Forelimb muscle (tissue), 1 donor: ENCODE results near the gene MTERF1. TPM values are rescaled to one million over a fixed set of nuclear protein-coding genes. Genes with fewer than 3 reads are reported as not detected.
"Not testable (repeated sequence)": the region's sequence is repeated elsewhere in the genome, so short reads cannot be mapped to it uniquely, and the experiment has no call there.

Experiments
- DNase-seq: peaks from one replicate; pipeline ENCODE4 v3.0.0-alpha.2; 2013; ENCODE audit warnings: low read depth
- polyA plus RNA-seq: library from polyadenylated mRNA; unstranded; fragments of 120-200 nt; gene quantifications from one replicate; pipeline ENCODE4 v1.2.1, GENCODE V29; 2013; ENCODE audit not compliant: insufficient read length

The MTERF1 gene
- polyA plus RNA-seq, 1 donor, result 10.0 TPM

GRCh38 chr7:91883676-91884362 is 3.3 kb upstream of the MTERF1 start:
- no peak for DNase-seq

DNA sequence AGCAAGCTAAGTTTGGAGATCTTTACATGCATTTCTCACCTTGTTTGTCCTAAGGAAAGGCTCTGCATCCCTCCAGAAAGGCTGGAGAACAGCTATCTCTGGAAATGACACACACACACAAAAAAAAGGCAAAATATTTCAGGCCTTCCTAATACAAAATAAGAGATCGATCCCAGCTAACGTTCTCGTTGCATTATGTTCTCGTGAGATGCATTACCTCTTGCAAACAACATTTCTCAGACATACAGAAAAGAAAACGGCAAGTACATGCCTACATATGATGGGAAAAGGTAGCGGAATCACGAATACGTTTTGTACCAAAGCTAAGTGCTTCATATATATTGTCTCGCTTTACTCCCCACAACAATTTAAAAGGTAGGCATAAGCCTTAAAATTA is 488 bp downstream of the MTERF1 start:
- DNase-seq, result no peak

GRCh38 chr7:91876391-91877133 is 3.9 kb downstream of the MTERF1 start:
- no peak for DNase-seq

DNA sequence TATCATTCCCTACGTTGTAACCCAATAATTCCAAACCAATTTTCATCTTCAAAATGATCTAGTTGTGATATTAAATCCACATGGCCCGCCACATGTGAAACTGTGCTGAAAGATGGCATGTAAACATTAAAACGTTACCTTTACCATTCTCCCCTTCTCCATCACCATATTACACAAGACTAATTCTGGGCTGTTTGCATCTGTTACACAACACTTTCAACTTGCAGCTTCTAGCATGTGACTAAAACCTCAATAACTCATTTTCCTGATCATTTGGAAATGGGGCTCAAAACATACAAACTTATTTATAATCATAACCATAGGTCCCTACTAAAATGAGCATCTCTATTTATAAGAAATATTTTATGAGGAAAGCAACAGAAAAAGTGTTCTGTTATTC is 4.7 kb downstream of the MTERF1 start:
- DNase-seq, result no peak

DNA sequence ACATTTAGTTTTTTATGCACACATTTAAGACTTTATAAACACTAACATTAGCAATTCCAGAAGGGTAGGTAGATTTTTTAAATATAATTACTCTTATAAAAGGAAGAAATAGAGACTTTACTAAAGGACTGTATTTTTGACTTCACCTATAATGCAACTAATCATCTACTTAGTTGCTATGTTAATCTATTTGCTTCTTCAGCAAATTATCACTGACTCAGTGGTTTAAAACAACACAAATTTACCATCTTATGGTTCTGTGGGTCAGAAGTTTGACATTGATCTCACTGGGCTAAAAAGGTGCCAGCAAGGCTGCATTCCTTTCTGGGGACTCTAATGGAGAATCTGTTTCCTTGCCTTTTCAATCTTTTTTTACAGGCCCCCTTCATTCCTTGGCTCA is 7.6 kb downstream of the MTERF1 start:
- DNase-seq, result no peak

GRCh38 chr7:91872069-91872468 is 8.4 kb downstream of the MTERF1 start:
- DNase-seq, result no peak

GRCh38 chr7:91869661-91870060 is 10.8 kb downstream of the MTERF1 start:
- DNase-seq, result no peak

DNA sequence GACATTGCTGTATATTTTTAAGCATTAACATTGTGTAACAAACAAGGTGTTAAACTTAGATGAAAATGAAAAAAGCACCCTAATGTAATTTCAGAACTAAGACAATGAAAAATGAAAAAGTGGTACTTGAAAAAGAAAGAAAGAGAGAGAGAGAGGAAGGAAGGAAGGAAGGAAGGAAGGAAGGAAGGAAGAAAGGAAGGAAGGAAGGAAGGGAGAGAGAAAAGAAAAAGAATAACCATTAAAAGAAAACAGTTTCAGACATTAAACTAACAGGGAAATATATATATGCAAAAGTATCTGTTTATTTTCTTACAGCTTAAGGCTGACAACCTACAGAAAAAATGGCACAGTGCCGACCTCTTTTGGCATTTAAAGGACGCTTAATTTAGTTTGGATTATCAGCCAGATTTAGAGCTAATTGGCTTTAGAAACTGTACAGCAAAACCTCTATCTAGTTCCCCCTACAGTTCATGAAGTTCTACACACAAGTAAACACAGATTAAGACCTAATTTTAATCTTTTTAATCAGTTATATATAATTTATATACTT is 13.8 kb downstream of the MTERF1 start:
- no peak for DNase-seq

- no peak for DNase-seq
These were observed 15.0 kb downstream of the MTERF1 start for GRCh38 chr7:91865511-91865910.

DNA sequence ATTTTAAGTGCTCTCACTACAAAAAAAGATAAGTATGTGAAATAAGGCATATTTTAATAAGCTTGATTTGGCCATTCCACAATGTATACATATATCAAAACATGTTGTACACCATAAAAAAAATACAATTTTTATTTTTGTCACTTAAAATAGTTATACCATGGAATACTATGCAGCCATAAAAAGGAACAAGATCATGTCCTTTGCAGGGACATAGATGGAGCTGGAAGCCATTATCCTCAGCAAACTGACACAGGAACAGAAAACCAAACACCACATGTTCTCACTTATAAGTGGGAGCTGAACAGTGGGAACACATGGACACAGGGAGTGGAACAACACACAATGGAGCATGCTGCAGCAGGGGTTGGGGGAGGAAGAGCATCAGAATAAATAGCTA is 15.9 kb downstream of the MTERF1 start:
- not testable (repeated sequence) for DNase-seq

DNA sequence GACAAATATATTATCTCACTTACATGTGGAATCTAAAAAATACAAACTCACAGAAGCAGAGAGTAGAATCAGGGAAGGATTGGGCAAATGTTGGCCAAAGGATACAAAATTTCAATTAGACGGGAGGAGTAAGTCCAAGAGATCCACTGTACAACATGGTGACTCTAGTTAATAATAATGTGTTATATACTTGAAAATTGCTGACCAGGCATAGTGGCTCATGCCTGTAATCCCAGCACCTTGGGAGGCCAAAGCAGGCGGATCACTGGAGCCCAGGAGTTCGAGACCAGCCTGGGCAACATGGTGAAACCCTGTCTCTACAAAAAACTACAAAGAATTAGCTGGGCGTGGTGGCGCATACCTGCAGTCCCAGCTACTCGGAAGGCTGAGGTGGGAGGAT is 16.4 kb downstream of the MTERF1 start:
- DNase-seq, result no peak

- DNase-seq, result no peak
These were observed 28.2 kb downstream of the MTERF1 start for GRCh38 chr7:91852263-91852741.

DNA sequence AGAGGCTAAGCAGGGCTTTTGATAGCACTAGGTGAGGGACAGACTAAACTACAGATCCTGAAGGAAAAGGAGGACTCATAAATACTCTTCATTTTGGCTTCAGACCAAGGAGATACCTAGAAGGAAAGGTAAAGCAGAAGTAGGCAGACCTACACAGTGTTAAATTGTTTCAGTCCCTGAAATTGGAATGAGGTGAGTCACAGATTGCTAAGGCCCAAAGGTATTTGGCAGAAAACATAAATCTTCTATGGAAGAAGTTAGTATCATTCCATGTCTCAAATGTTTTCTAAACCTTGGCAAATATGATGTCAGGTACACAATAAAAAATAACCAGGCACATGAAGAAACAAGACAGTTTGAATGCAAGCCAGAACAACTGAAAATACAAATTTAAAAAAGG is 30.0 kb downstream of the MTERF1 start:
- DNase-seq, result no peak

DNA sequence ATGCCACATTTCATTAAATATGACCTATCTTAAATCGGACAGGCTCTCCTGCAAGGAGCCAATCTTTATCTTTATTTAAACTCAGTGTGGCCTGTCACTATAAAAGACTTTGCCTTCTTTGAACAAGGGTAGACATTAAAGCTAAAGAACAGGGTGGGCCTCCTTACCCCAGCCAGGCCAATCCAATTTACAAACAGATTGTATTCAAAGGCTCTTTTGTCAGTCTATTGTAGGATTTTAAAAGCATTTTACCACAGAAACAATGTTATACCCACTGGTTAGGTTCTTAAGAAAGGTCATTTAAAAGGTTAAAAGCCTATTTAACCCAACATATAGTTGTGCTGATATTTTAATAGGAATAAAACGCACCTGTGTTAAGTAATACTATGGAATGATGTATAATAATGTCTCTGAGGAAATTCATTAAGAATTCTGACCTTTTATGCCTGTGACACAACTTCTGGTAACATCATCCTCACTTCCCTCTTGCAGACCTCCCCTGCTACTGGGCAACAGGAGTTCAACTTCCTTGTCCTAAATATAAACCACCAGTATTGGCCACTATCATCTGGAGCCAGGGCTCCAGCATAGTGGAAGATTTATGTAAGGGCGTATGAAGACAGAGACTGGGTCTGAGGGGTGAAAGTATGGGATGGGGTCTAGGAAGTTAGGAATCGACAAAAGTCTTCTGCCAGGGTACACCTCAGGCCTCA is 32.5 kb downstream of the MTERF1 start:
- no peak for DNase-seq

DNA sequence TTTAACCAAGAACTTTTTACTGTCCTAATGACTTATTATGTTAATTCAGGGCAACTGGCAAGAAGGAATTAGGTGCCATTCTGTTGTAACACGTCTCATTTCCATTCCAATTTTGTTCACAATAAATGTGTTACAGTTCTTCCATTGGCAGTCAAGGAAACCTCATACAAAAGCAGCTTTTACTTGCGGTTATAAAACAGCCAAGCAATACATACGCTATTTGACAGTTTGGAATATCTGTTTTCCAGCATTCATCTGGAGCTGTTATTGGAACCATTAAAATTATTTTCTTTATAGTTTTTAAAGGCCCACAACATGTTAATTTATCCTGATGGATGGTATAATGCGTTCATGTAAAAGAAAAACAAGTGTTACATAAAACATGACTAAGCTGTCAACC is 33.3 kb downstream of the MTERF1 start:
- no peak for DNase-seq

DNA sequence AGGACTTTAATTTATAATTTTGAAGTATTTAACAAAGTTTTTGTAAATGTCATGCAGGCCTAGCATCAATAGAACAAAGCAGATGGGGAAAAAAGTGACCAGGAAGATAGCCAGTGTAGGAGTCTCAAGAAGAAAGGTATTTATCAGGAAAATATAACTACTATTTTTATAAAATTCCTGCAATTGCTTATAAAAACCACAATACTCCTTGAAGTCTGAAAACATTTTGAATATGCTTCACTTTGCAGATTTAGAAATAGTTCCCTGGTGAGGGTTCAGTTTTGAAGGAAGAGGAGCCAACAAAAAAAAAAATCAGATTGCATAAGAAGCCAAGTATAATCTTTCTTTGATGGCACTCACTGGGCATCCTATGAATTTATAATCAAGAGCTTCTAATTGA is 34.1 kb downstream of the MTERF1 start:
- DNase-seq, result no peak

- DNase-seq, result no peak
These were observed 36.7 kb downstream of the MTERF1 start for GRCh38 chr7:91843831-91844230.

DNA sequence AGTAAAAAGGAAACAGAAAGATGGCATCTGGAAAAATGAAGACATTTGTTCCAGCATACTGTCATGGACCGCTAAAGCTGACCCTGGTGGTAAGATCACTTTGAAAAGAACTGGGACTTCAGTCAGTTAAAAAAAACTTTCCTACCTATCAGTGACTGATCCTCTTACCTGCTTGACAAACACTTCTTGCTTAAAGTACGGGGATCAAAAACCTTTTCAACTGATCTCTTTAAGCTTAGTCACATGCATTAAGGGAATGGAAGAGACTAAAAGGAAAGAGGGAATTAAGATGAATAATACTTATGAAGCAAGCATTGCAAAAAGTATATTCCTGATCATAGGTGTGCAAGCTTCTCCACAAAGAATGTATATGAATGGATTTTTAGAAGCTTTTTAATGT is 42.1 kb downstream of the MTERF1 start:
- no peak for DNase-seq

GRCh38 chr7:91837397-91838070 is 43.0 kb downstream of the MTERF1 start:
- no peak for DNase-seq

DNA sequence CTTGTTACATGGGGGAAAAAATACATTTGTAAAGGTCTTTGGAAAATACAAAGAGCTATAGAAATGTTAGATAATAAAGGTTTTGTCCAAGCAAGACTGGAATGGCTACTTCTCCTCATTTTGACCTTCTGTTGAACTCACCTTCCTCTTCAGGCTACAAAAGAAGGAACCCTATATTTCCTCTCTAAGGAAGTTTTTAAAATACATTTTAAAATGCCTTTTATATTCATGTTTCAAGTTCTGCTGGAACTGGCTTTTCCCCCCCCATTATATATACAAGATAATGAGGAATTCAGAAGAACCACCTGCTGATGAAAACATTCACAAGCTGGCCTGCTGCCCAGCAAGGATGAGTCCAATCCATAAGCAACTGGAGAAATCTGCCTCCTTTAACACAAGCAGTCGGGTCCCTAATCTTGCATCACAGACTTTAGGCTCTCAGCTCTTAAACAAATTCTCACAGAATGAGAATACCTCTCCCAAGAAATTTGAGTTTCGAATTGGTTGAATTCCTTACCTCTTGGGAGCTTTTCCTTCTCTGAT is 44.6 kb downstream of the MTERF1 start:
- DNase-seq, result no peak

DNA sequence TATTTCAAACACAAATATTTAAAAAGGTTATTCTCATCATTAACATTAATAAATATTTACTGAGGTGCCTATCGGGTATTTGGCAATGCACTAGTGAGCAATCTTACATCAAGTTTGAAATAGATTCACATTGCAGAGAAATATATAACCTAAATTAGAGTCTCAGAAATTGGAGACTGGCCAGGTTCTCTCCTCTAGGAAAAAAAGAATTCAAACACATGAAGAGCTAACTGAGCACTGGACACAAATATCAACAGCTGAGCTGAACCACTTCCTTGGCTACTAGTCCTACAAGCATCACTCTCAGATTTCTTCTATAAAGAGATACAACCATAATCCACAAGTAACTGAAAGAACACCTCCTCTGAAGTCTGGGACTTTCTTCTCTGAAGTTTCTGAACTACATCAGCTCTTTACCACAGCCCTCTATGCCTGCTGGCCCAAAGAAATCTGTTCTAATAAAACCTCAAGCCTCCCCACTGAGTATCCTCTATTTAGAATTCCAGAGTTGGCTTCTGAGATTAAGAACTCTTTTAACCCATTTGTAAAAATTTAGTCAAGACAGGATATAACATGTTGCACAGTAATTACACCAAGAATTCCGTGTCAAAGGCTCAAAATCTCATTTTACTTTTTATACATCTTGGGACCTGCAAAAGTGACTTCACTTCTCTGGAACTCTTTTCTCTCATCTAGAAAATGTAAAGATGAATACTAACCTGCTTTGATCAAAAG is 45.2 kb downstream of the MTERF1 start:
- no peak for DNase-seq
